ENCODE data around the gene HSD17B14. TPM values are rescaled to one million over a fixed set of nuclear protein-coding genes. Genes with fewer than 3 reads are reported as not detected.
"Not testable (repeated sequence)": the region's sequence is repeated elsewhere in the genome, so short reads cannot be mapped to it uniquely, and the experiment has no call there.

The HSD17B14 gene
- 2.6 and 5.7 TPM in 2 replicates for total RNA-seq (2022)
- percentile 55 among the genes with signal in this experiment for Bru-seq, nascent RNA
- BruChase-seq, experiment 1, labeled RNA remaining after a 6-hour chase: percentile 87 among the genes with signal in this experiment
- BruChase-seq, experiment 2, labeled RNA remaining after a 2-hour chase: percentile 73 among the genes with signal in this experiment
- long read RNA-seq, partial matches to known transcripts: 0 of 2 reads
- long read RNA-seq, other reads (novel, unspliced or antisense): 2 of 2 reads

- Mint-ChIP-seq H3K36me3 (ENCODE audit: insufficient read depth, unreplicated experiment) (peaks cover 32% of the 10 kb centered on the region), H3K4me1 (ENCODE audit: low read depth, unreplicated experiment) (peaks cover 11% of the 10 kb centered on the region), H3K27me3 (ENCODE audit: unreplicated experiment) (no peaks in the 10 kb centered on the region), H3K4me3 (ENCODE audit: low read depth, unreplicated experiment) (no peak within 1 kb of the TSS), H3K9me3 (ENCODE audit: low read depth, unreplicated experiment) (no peaks in the 10 kb centered on the region), H3K27ac (ENCODE audit: unreplicated experiment) (peak within 1 kb of the TSS; percentile 10)
- BruUV-seq (replicated peaks): no TSS peak
- intact Hi-C loops (cut with micrococcal nuclease; ENCODE audit: unreplicated experiment): no loop called here
- CTCF ChIA-PET: interaction anchor here (0.5 to 1.0 kb wide), 6 partner anchors 25 to 340 kb away, joined by 3 to 11 read pairs (median 4); partner anchors contain the start of gene BCAT2
- no peak for DNase-seq
- TF ChIP-seq, protein P1, sequence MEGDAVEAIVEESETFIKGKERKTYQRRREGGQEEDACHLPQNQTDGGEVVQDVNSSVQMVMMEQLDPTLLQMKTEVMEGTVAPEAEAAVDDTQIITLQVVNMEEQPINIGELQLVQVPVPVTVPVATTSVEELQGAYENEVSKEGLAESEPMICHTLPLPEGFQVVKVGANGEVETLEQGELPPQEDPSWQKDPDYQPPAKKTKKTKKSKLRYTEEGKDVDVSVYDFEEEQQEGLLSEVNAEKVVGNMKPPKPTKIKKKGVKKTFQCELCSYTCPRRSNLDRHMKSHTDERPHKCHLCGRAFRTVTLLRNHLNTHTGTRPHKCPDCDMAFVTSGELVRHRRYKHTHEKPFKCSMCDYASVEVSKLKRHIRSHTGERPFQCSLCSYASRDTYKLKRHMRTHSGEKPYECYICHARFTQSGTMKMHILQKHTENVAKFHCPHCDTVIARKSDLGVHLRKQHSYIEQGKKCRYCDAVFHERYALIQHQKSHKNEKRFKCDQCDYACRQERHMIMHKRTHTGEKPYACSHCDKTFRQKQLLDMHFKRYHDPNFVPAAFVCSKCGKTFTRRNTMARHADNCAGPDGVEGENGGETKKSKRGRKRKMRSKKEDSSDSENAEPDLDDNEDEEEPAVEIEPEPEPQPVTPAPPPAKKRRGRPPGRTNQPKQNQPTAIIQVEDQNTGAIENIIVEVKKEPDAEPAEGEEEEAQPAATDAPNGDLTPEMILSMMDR (IDR thresholded peaks at IDR 0.05; ENCODE audit: unreplicated experiment): peak; percentile 18
Measured at GRCh38 chr19:48836089-48837017, at the start of gene HSD17B14. HSD17B14 (minus strand) TSS chr19:48836491; CDS start chr19:48836411, 80 bp downstream.

DNA sequence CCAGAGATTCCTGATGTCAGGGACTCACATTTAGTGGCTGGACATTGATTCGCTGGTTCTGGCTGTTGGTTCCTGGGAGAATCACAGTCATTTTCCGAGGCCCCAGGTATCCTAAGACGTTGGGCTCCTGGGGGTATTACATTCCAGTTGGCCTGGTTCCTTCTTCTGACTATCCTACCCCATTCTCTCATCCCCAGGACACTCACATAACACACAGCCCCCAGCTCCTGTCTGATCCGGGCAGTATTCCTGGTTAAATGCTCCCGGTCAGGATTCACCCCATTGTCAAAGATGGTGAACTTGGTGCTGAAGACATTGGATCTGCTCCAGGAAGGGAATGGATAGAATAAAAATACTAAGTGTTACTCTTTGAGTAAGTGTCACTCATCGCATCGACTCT, 47.4 kb upstream of the HSD17B14 start:
- Mint-ChIP-seq H3K27me3 (ENCODE audit: unreplicated experiment) (no peaks in the 10 kb centered on the region), H3K4me3 (ENCODE audit: low read depth, unreplicated experiment) (no peak overlapping the region), H3K36me3 (ENCODE audit: insufficient read depth, unreplicated experiment) (peaks cover 47% of the 10 kb centered on the region), H3K9me3 (ENCODE audit: low read depth, unreplicated experiment) (peaks cover 7% of the 10 kb centered on the region), H3K4me1 (ENCODE audit: low read depth, unreplicated experiment) (peaks cover 9% of the 10 kb centered on the region), H3K27ac (ENCODE audit: unreplicated experiment) (peak overlapping the region; percentile 55)
- intact Hi-C loops (cut with micrococcal nuclease; ENCODE audit: unreplicated experiment): no loop called here
- BruUV-seq (replicated peaks): no TSS peak
- no peak for DNase-seq
- TF ChIP-seq, protein P1 (IDR thresholded peaks at IDR 0.05; ENCODE audit: unreplicated experiment): no peak
- CTCF ChIA-PET: no interaction called here

GRCh38 chr19:48881741-48882657, 45.7 kb upstream of the HSD17B14 start:
- Mint-ChIP-seq H3K27ac (ENCODE audit: unreplicated experiment) (peak overlapping the region; percentile 55), H3K4me1 (ENCODE audit: low read depth, unreplicated experiment) (peaks cover 9% of the 10 kb centered on the region), H3K4me3 (ENCODE audit: low read depth, unreplicated experiment) (no peak overlapping the region), H3K36me3 (ENCODE audit: insufficient read depth, unreplicated experiment) (peaks cover 64% of the 10 kb centered on the region), H3K9me3 (ENCODE audit: low read depth, unreplicated experiment) (peaks cover 7% of the 10 kb centered on the region), H3K27me3 (ENCODE audit: unreplicated experiment) (no peaks in the 10 kb centered on the region)
- no TSS peak for BruUV-seq (replicated peaks)
- no peak for DNase-seq
- TF ChIP-seq, protein P1 (IDR thresholded peaks at IDR 0.05; ENCODE audit: unreplicated experiment): no peak
- intact Hi-C loops (cut with micrococcal nuclease; ENCODE audit: unreplicated experiment): no loop called here
- CTCF ChIA-PET: interaction anchor here (0.6 kb wide), 1 partner anchor 20 kb away, joined by 3 read pairs; no protein-coding TSS in a partner anchor

GRCh38 chr19:48879696-48880095, 43.4 kb upstream of the HSD17B14 start:
- Mint-ChIP-seq H3K4me1 (ENCODE audit: low read depth, unreplicated experiment) (peaks cover 23% of the 10 kb centered on the region), H3K36me3 (ENCODE audit: insufficient read depth, unreplicated experiment) (peaks cover 85% of the 10 kb centered on the region)
- DNase-seq; H3K27ac Mint-ChIP-seq (ENCODE audit: unreplicated experiment); intact Hi-C loops (cut with micrococcal nuclease; ENCODE audit: unreplicated experiment); H3K27me3 Mint-ChIP-seq (ENCODE audit: unreplicated experiment); H3K4me3 Mint-ChIP-seq (ENCODE audit: low read depth, unreplicated experiment); BruUV-seq (replicated peaks); H3K9me3 Mint-ChIP-seq (ENCODE audit: low read depth, unreplicated experiment): not testable (repeated sequence)
- CTCF ChIA-PET: interaction anchor here (0.6 kb wide), 1 partner anchor 155 kb away, joined by 4 read pairs; no protein-coding TSS in a partner anchor
